CD4-positive, alpha-beta T cell treated with Interleukin-15 for 4 hours (primary cell): ENCODE data around the gene TNFAIP8L3.

Experiments
- DNase-seq: peaks from one replicate; pipeline ENCODE4 v3.0.0-alpha.2; 2020; ENCODE audit warnings: low spot score

Gene TNFAIP8L3

DNA sequence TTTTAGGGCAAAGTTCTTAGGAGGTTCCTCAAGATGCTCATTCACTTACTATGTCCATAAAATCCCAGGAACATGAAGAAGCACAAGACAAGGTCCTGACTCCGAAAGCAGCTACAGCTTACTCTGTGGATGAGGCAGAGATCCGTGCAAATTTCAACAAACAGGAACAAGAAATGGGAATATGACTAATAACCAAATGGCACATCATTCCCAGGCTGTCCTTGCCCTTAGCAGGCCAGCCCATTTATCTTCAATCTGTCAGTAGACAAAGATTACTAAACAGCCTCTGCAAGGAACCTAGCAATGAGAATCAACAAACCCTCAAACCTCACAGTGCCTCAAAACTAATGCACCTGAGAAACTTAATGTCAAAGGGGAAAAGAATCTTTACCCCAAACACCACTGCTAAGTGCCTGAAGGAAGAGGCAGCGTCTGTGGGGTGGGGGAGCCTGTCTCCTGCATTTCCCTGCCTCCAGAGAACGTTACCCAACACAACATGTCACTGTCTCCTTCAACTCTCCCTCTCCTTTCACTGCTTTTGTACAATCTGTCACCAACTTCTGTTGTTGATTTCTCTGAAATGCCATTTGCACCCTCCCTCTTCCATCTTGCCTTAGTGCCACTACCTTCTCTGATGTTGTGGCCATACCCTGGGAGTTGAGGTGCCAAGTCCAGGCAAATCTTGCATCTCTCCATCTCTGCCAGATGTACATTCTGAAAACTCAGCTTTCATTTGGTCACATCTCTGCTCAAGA, 4.8 kb downstream of the TNFAIP8L3 start:
- no peak for DNase-seq

DNA sequence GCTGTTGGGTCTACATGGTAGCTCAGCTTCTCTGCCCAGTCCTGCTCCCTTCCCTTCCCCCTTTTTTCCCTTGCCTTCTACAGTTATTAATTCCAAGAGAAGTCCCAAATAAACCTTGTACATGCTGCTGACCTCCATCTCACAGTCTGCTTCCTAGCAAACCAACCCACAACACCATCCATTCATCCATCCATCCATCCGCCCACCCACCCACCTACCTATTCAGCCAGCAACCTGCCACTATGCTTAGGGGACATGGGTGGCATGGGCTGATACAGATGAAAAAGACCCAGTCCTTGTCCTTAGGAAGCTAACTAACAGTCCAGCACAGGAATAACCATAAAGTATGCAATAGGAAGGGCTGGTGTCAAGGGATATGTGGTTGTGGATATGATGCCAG, 5.7 kb downstream of the TNFAIP8L3 start:
- DNase-seq = no peak

DNA sequence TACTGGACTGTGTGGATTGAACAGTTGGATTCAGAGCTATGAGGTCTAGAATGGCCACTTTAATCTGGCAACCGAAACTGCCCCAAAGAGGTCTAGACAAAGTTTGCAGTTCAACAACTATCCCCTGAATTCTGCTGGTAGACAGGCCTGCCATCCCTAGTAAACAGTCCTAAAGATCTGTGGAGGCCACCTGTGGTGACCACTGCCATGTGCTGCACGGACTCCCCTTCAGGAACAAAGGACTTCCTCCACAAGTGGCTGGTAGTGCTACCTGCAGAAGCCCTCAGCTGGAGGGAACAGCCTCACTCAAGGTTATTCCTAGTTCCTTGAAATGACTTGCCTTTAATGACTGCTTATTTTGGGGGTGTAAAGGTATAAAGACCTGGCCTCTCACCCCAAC, 6.1 kb downstream of the TNFAIP8L3 start:
- DNase-seq = no peak

DNA sequence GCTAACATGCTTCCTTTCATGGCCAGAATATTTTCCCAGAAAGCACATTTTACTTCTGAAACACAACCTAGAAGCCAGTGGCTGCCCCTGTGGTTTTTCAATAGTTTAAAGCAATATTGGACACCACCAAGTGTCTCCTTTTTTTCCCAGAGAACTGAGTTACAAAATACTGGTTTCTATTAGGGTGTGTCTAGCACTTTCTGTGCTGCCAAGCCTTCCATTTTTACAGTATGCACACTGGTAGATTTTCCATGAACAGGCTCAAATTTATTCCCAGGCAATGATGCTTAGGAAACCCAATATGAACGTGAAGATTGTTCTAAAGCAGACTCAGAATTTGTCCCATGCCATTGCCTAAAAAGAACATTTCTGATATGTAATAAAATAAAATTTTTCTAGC, 7.2 kb downstream of the TNFAIP8L3 start:
- no peak for DNase-seq

DNA sequence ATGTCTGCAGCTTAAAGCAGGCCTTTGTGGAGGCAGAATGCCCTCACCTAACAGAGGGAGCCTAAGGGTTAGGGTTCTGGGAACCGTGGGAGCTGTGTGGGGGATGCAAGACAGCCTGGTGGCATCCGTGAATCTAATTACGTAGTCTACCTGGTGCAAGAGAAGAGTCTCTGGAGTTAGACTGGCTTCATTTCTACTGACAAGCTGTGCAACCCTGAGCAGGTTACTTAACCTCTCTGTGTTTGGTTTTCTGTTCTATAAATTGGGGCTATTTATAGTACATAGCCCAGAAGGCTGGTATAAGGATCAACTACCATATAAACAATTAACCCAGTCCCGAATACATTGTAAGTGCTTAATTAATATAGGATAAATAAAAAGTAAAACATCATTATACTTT, 8.3 kb downstream of the TNFAIP8L3 start:
- no peak for DNase-seq

DNA sequence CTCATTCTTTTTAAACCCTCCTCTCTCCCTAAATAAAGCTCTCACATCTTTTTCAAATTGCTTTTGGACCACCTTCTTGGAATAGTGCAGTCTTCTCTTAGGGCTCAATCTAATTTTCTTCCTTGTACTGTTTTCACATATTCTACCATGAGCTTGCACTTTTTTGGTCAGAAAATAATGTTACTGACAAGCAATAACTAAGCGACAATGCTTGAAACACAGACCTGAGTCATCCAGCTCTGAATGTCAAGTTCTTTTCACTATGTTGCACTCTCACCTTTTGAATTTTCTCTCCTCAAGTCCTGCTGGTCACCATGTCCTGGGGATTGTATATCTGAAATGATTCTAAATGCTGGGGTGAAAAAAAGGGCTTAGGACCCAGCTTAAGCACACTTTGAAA, 8.9 kb downstream of the TNFAIP8L3 start:
- no peak for DNase-seq

DNA sequence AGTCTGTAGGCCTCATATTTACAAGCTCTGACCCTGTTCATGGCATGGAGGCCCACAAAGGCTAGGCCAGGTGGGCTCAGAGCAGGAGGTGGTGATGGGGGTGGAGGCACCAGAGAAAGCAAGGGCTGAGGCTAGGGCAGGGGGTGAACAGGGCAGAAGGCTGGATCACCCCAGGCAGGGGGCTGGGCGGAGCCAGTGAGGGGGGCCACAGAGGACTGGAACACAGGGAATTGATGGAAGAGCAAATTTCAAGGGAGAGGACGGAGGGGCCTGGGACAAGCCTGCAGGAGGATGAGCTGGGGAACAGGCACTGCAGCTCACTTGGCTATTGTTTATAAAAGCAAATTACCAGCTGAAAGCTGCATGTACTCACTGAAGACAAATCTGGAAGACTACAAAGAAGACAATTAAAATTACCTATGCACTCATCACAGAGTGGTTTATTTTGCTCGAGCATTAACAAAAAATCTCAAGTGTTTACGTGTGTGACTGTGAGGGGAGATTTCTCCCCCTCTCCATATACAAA, 11.0 kb downstream of the TNFAIP8L3 start:
- DNase-seq = no peak

DNA sequence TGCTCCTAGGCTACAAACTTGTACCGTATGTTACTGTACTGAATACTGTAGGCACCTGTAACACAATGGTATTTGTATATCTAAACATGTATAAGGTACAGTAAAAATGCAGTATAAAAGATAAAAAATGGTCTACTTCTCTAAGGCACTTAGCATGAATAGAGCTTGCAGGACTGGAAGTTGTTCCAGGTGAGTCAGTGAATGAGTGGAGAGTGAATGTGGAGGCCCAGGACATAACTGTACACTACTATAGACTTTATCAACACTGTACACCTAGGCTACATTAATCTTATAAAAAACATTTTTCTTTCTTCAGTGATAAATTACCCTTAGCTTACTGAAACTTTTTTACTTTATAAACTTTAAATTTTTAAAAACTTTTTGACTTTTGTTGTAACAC, 12.5 kb downstream of the TNFAIP8L3 start:
- no peak for DNase-seq

DNA sequence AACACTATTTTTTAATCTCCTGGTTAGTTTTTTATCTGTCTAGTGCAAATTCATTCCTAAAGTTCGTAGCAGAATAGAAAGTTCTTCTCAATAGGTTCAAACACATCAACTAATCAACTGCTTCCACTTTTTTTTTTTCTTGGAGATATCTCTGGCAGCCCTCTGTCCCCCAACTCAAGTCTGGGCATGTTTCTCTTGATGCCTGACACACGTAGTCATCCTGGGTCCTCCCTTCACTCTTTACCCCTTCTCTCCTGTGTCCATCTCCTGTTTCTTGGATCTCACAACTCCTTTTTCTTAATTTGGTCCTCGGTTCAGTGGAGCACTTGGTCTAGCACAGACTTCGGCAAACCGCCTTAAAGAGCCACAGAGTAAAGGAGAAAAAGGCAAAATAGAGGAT, 14.4 kb downstream of the TNFAIP8L3 start:
- no peak for DNase-seq

DNA sequence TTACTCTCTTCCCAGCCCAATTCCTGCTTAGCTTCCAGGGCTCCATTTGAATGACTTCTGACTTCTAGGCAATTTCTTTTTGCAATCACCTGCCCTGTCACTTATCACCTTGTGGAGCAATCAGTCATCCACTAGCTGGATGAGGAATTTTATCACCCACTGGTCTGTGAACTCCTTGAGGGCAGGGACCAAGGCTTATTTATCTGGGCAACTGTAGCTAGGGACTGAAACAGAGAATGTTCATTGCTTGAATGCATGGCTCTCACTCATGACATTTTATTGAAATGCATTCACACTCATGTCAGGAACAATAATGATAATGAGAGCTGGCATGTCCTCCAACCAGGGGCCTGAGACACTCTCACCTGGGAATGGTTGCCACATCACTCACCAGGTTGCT, 15.5 kb downstream of the TNFAIP8L3 start:
- DNase-seq = no peak

DNA sequence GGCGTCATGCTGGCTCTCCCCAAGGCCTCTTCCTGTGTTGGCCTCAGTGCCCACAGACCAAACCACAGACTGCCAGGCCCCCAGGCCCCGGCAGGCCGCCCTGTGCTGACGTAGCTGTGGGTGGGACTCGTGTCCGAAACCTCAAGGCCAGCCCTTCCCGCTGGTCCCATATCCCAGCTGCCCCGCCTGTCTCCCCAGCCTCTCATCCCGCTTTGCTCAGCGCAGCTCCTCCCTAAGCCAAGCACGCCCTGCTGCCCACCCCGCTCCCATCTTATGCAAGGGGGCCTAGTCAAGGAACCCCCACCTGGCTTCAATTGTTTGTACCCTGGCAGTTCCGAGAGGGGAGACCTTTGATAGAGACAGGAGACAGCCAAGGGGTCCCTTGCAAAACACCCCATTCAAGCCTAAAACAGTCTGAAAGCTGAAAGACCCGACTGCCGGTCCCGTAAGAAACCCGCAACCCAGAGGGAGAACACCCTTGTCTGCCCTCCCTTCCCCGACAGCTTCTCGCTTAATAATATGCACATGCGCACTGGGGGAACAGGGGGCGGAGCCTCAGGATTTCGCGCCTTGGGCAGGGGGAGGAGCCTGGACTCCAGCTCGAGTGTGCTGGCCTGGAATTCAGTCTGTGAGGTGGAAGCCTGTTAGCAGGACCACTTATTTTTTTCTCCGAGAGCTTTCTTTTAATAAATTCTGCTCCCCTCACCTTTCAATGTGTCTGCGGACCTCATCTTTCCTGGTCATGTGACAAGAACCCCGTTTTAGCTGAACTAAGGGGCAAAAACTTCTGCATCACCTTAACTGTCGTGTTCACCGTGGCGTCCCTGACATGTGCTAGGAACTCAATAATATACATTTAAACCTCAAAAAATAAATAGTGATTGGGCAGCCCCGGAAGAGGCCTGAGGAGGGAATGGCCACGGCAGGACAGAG, 17.2 kb downstream of the TNFAIP8L3 start:
- peak; percentile 35 for DNase-seq

DNA sequence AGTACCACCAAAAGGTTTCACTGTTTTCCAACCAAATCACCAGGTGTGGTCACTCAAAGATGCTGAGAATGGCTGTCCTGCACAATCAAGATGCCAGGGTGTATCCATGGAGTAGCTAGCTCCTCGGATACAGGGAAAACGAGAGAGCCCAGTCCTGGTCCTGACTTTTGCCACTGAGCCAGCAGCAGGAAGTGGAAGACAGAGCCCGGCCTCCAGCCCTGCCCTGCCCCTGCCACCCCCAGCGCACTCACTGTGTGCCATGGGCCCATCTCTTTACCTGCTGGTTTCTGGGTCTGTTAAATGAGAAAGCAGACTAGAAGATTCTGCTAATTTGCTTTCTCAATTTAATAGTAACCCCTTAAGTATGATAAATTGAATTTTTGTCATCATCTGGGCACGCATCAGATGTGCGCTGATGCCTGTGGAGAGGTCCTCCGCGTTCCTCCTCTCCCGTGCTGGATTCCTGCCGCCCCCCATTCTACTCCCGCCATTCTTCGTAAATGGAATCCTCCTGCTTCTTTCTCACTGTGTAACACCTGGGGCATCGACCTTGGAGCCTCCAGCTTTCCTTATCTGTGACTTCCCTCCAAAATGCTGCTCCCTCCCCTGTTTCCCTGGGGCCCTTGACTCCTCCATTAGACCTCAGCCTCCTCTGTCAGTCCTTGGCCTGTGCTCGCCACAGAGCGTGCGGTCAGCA, 18.0 kb downstream of the TNFAIP8L3 start:
- DNase-seq = no peak

DNA sequence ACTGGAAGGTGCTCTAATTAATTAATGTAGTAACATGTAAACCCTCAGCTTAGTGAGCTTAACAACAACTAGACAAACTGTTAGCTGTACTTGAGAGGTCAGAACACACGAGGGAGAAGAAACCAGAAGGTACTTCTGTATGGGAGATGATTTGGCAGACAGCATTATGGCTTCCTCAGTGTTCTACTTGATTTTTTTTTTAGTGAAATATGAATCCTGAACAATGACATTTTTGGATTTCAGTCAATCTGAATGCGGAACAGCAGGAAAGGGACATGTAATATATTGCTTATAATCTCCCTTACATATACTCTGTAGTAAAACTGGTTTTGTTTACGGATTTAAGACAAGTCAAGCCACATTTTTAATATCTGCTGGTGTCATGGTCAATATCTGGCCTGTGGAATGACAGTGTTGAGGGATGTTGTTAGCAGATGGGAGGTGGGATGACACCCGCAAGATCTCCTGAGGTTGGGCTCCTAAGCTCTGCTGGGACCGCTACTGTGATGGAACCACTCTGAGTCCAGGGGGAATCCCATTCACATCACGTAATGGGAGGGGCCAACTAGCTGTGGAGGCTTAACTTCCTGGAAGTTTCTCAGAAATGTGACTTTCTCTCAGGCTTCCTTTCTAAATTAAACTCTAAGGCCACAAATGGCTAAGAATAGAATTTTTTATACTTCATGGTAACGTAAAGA, 18.7 kb downstream of the TNFAIP8L3 start:
- no peak for DNase-seq

DNA sequence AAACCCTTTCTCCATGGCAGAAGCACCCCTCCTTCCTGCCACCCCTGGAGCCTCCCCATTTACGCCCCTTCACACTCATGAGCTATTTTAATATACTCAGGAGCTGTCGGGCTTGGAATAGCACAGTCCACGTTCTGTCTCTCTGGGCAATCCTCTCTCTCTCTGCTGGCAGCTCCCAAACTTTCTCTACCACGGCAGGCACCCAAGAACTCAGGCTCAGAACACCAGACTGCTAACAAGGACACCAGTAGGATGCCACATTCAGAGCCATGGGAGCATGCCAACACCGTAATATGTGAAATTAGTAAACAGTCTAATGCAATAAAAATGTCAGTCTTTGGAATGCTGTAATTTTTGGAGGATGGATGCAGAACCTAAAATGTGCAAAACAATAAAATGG, 19.3 kb downstream of the TNFAIP8L3 start:
- no peak for DNase-seq

DNA sequence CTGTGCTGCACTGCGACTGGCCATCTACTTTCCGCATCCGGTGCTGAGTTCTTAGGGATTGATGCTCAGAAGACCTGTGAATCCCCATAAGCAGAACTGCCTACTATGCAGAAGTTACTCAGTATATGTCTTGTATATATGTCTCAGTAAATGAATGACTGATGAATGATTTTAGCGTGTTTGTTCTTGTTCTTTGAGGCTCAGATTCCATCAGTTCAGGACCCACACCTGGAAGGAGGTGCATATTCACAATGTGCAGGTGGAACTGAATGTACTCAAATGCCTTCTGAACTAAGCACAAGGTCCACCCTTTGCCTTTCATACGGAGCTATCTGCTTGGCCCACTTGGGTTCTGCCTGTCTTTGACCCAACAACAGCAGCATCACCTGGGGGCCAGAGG, 19.8 kb downstream of the TNFAIP8L3 start:
- no peak for DNase-seq

DNA sequence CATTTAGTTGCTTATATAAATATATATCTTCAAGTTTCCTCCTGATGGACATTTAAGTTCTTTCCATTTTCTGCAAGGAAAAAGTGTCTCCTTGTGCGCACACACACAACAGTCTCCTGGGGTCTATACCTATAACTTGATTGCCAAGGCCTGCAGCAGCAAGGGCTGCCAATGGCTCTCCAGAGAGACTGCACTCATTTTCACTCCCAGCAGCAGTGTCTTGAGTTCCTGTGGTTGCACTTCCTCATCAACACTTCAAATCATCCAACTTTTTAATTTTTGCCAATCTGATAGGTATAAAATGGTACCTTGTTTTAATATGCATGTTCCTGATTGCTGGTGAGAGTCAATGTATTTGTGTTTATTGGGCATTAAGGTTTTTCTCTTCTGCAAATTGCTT, 23.1 kb downstream of the TNFAIP8L3 start:
- DNase-seq = no peak

DNA sequence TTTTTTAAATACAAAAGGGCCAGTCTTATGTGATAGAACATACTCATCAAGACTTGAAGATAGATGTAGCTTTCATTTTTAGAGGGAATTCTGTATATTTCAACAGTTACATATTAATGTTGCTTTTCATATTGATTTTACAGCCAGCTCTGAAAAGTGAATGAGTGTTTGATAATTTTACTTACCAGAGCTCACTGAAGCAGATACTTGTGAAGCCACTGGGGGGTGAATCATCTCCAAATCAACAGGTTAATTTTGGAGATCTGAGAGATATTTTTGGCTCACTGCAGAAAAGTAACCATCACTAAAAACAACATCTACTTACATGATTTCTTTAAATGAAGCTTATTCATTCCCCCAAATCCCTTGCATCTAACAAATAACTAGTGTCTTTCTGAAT, 24.7 kb downstream of the TNFAIP8L3 start:
- DNase-seq = no peak

DNA sequence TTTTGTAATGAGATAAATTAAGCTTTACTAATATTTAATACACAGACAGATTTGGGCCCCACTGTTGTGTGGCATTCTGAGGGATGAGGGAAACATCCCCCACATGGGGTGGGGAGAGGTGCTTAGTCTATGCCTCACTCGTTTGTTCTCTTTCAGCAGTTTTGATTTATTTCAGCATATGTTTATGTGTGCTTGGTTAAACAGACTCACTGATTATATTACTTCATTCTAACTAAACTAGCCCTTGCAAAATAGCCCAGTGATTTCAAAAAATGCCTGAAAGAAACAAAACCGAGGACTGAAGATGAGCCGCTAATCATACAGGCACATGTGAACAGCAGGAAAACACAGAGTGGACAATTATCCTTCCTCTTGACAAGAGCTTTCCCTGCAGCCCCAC, 27.2 kb downstream of the TNFAIP8L3 start:
- no peak for DNase-seq

DNA sequence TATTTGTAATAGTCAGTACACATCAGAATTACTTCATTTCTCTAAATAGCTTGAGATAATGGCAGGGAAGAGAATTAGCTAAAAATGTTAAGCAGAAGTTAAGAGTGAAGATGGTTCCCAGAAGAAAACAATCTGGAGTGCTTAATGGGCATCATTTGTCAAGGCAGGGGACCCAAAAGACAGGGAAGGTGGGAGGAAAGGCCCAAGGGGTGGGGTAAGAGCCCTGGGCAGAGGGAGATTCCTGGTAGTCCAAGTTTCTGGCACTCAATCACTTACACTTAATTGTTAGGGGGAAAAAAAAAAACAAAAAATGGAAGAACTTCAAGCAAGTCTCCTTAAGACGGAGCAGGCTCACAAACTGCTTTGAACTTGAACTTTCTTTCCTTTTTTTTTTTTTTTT, 28.9 kb downstream of the TNFAIP8L3 start:
- no peak for DNase-seq

DNA sequence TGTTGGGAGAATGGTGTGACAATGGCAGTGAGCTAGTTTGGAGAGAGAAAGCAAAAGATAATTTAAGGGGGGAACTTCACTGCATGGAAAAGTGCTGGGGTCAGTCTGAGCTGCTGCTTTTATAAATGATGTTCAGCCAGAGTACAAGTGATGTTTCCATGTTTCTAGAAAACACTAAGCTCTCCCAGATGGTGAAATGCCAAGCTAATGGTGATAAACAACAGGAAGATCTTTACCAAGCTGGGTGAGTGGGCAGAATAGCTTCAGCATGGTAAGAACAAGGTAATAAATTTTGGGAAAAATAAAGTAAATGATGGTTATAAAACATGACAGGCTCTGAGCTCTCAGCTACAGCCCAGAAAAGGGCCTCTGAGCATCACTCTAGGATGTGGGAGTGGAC, 29.4 kb downstream of the TNFAIP8L3 start:
- DNase-seq = no peak

DNA sequence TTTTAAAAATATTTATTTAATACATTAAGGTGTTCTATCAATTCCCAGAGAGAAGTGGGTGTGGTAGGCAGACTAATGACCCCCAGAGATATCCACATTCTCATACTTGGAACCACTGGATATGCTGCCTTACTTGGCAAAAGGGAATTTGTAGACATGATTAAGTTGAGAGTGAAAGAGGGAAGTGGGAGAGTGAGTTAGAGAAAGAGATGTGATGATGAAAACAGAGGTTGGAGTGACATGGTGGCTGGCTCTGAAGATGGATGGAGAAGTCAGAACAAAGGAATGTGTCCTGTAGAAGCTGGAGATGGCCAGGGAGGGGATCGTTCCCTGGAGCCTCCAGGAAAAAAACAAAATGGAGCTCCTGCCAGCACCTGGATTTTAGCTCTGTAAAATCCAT, 32.0 kb downstream of the TNFAIP8L3 start:
- no peak for DNase-seq
